Measurements from ENCODE around the gene C1orf159.

GRCh38 chr1:1075148-1075935, 40.5 kb downstream of the C1orf159 start:
- TF ChIP-seq, protein P1, sequence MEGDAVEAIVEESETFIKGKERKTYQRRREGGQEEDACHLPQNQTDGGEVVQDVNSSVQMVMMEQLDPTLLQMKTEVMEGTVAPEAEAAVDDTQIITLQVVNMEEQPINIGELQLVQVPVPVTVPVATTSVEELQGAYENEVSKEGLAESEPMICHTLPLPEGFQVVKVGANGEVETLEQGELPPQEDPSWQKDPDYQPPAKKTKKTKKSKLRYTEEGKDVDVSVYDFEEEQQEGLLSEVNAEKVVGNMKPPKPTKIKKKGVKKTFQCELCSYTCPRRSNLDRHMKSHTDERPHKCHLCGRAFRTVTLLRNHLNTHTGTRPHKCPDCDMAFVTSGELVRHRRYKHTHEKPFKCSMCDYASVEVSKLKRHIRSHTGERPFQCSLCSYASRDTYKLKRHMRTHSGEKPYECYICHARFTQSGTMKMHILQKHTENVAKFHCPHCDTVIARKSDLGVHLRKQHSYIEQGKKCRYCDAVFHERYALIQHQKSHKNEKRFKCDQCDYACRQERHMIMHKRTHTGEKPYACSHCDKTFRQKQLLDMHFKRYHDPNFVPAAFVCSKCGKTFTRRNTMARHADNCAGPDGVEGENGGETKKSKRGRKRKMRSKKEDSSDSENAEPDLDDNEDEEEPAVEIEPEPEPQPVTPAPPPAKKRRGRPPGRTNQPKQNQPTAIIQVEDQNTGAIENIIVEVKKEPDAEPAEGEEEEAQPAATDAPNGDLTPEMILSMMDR (IDR thresholded peaks at IDR 0.05; ENCODE audit: insufficient read depth, low read length): no peak
- no peak for TF ChIP-seq POLR2AphosphoS5 (IDR thresholded peaks at IDR 0.05; ENCODE audit: low read depth)
